ENCODE results near the gene ATP8A2. TPM values are rescaled to one million over a fixed set of nuclear protein-coding genes. Genes with fewer than 3 reads are reported as not detected.
A peak's percentile ranks its signal among the peaks of the same experiment; 100 is the strongest.

The ATP8A2 gene
- total RNA-seq, 3 donors from 2014 or later = under 0.01 to 1.0 (median under 0.01) TPM

- Histone ChIP-seq H3K27ac (no peak overlapping the region), H3K36me3 (no peaks in the 10 kb centered on the region), H3K4me3 (peak overlapping the region; percentile 32 to 54 (median 36))
Measured at GRCh38 chr13:26011996-26012821, 640.4 kb downstream of the ATP8A2 start.

GRCh38 chr13:26012995-26013394 is 641.2 kb downstream of the ATP8A2 start:
- Histone ChIP-seq H3K27me3 (peaks cover 0 to 2% of the 10 kb centered on the region in 2 donors), H3K4me3 (no peak overlapping the region), H3K9me3 (peaks cover 0 to 8% of the 10 kb centered on the region in 2 donors), H3K4me1 (no peaks in the 10 kb centered on the region), H3K27ac (no peak overlapping the region), H3K36me3 (no peaks in the 10 kb centered on the region)
- intact Hi-C loops (cut with DNase I; ENCODE audit: low total_unique reads) = no loop called here
- no peak for DNase-seq (ENCODE audit: low spot score in 2 of 2)
- no peak for TF ChIP-seq POLR2A (IDR thresholded peaks at IDR 0.05)
- no peak for TF ChIP-seq POLR2AphosphoS5 (IDR thresholded peaks at IDR 0.05)
- TF ChIP-seq CTCF (IDR thresholded peaks at IDR 0.05) = no peak

More at GRCh38 chr13:26011996-26012821, 640.4 kb downstream of the ATP8A2 start:
- no peak for TF ChIP-seq POLR2AphosphoS5 (IDR thresholded peaks at IDR 0.05)
- no peak for TF ChIP-seq POLR2A (IDR thresholded peaks at IDR 0.05)
- no peak for TF ChIP-seq CTCF (IDR thresholded peaks at IDR 0.05)
- H3K9me3 ChIP-seq = peaks cover 0 to 8% of the 10 kb centered on the region in 2 donors
- peaks cover 0 to 2% of the 10 kb centered on the region in 2 donors for H3K27me3 ChIP-seq
- no peak for DNase-seq (ENCODE audit: low spot score in 2 of 2)
- intact Hi-C loops (cut with DNase I; ENCODE audit: low total_unique reads) = no loop called here
- H3K4me1 ChIP-seq = no peaks in the 10 kb centered on the region

GRCh38 chr13:26015271-26016125 is 643.7 kb downstream of the ATP8A2 start:
- Histone ChIP-seq H3K9me3 (peaks cover 0 to 5% of the 10 kb centered on the region in 2 donors), H3K27me3 (peaks cover 0 to 2% of the 10 kb centered on the region in 2 donors), H3K27ac (no peak overlapping the region), H3K4me3 (no peak overlapping the region), H3K36me3 (no peaks in the 10 kb centered on the region), H3K4me1 (no peaks in the 10 kb centered on the region)
- TF ChIP-seq POLR2AphosphoS5 (IDR thresholded peaks at IDR 0.05) = no peak
- no peak for TF ChIP-seq CTCF (IDR thresholded peaks at IDR 0.05)
- intact Hi-C loops (cut with DNase I; ENCODE audit: low total_unique reads) = no loop called here
- DNase-seq (ENCODE audit: low spot score in 2 of 2) = no peak

- Histone ChIP-seq H3K9me3 (peaks cover 0 to 5% of the 10 kb centered on the region in 2 donors), H3K27ac (no peak overlapping the region), H3K36me3 (no peaks in the 10 kb centered on the region), H3K4me1 (no peaks in the 10 kb centered on the region), H3K27me3 (peaks cover 0 to 2% of the 10 kb centered on the region in 2 donors), H3K4me3 (no peak overlapping the region)
- TF ChIP-seq POLR2AphosphoS5 (IDR thresholded peaks at IDR 0.05) = no peak
- TF ChIP-seq CTCF (IDR thresholded peaks at IDR 0.05) = no peak
- no peak for TF ChIP-seq POLR2A (IDR thresholded peaks at IDR 0.05)
- intact Hi-C loops (cut with DNase I; ENCODE audit: low total_unique reads) = no loop called here
- DNase-seq (ENCODE audit: low spot score in 2 of 2) = no peak
Measured at GRCh38 chr13:26016189-26016588, 644.4 kb downstream of the ATP8A2 start.
